ENCODE data around the gene WFDC1.
"Not testable (repeated sequence)": the region's sequence is repeated elsewhere in the genome, so short reads cannot be mapped to it uniquely, and the experiment has no call there.

- not testable (repeated sequence) for TF ChIP-seq EZH2 (IDR thresholded peaks at IDR 0.05; ENCODE audit: borderline replicate concordance, low read depth, low read length, severe bottlenecking); CTCF (IDR thresholded peaks at IDR 0.05; ENCODE audit: borderline replicate concordance, extremely low read depth, low read length, poor library complexity, severe bottlenecking)
Measured at GRCh38 chr16:84343800-84344199, 49.1 kb downstream of the WFDC1 start.

Data from DND-41 (cell line).